Endothelial cell of umbilical vein (primary cell): ENCODE results near the gene OR2T4. TPM values are rescaled to one million over a fixed set of nuclear protein-coding genes. Genes with fewer than 3 reads are reported as not detected.

Experiments
- BruUV-seq: library from RNA; stranded (reverse); fragments of 400-500 nt; replicated peaks from 2 replicates; lab custom pipeline; 2021; lab: Mats Ljungman, UMichigan
- CTCF ChIA-PET: fragments of 300-600, 350-600 bp; sonication (Branson Sonifier 250); formaldehyde crosslinking; loops from one replicate; lab custom pipeline; 2021; ENCODE audit warnings: antibody characterized with exemption, inconsistent platforms; lab: Charles Lee
- POLR2A ChIA-PET: fragments of 300-600, 350-600 bp; sonication (Branson Sonifier 250); formaldehyde crosslinking; loops from one replicate; lab custom pipeline; 2021; ENCODE audit warnings: antibody characterized with exemption, inconsistent platforms; lab: Charles Lee
- DNase-seq: peaks from one replicate; pipeline ENCODE4 v3.0.0-alpha.2; 2011; ENCODE audit warnings: low read depth, low spot score
- FAIRE-seq: peaks from 2 replicates; lab custom pipeline; 2011; peaks lifted over from hg19 to GRCh38; lab: Jason Lieb, UNC
- H2AFZ ChIP-seq: 2 replicates; pipeline ENCODE4 v1.6.0; 2012; ENCODE audit warnings: low read depth, low read length, control low read depth, inconsistent platforms
- H3K27ac ChIP-seq: 2 replicates; pipeline ENCODE4 v1.5.1; 2011; ENCODE audit warnings: low read depth, mild to moderate bottlenecking, control low read depth, low read length, moderate library complexity; ENCODE audit not compliant: insufficient read depth
- H3K27me3 ChIP-seq, 2 experiments: 2 replicates each; pipeline versions ENCODE4 v1.6.0 to v1.6.1; 2011; ENCODE audit warnings: low read length in 2 of 2, mixed read lengths in 1 of 2; ENCODE audit not compliant: control insufficient read depth in 2 of 2, insufficient read depth in 2 of 2
- H3K36me3 ChIP-seq, 2 experiments: 2 replicates in 1 of 2; 3 replicates in 1 of 2; pipeline ENCODE4 v1.5.1; 2011; ENCODE audit warnings: low read length in 2 of 2, mild to moderate bottlenecking in 1 of 2, moderate library complexity in 1 of 2; ENCODE audit not compliant: control insufficient read depth in 2 of 2, insufficient read depth in 2 of 2; ENCODE audit errors: extremely low read depth in 1 of 2
- H3K4me1 ChIP-seq: 3 replicates; pipeline ENCODE4 v1.5.1; 2011; ENCODE audit warnings: mild to moderate bottlenecking, low read length; ENCODE audit not compliant: control insufficient read depth, insufficient read depth; ENCODE audit errors: extremely low read depth
- H3K4me2 ChIP-seq: 2 replicates; pipeline ENCODE4 v1.6.1; 2011; ENCODE audit warnings: low read length, control low read depth, mixed read lengths; ENCODE audit not compliant: insufficient read depth
- H3K4me3 ChIP-seq, 3 experiments: fragments of 200-600 bp in 1 of 3; sonication (generic), shearing (Covaris generic) in 1 of 3; replicated peaks in 1 of 3; 2 replicates each; pipeline ENCODE4 v1.5.1; 2011 to 2016; ENCODE audit warnings: control low read depth in 3 of 3, low read length in 3 of 3, mild to moderate bottlenecking in 2 of 3, inconsistent platforms in 1 of 3, low read depth in 1 of 3, moderate library complexity in 1 of 3; ENCODE audit not compliant: insufficient read depth in 1 of 3
- H3K79me2 ChIP-seq: 2 replicates; pipeline ENCODE4 v1.6.0; 2012; ENCODE audit warnings: low read length, inconsistent platforms; ENCODE audit not compliant: control insufficient read depth, insufficient read depth
- H3K9ac ChIP-seq: replicated peaks from 2 replicates; pipeline ENCODE3; 2011; ENCODE audit warnings: low read length, control low read depth; ENCODE audit not compliant: insufficient read depth; ENCODE audit errors: extremely low read depth
- H3K9me1 ChIP-seq: replicated peaks from 3 replicates; pipeline ENCODE4 v1.6.0; 2011; ENCODE audit warnings: mild to moderate bottlenecking, low read length; ENCODE audit not compliant: control insufficient read depth, insufficient read depth; ENCODE audit errors: extremely low read depth
- H3K9me3 ChIP-seq: replicated peaks from 2 replicates; pipeline ENCODE4 v1.5.1; 2012; ENCODE audit warnings: low read length, inconsistent platforms; ENCODE audit not compliant: control insufficient read depth, insufficient read depth
- H4K20me1 ChIP-seq: replicated peaks from 2 replicates; pipeline ENCODE3; 2011; ENCODE audit warnings: mild to moderate bottlenecking, low read length; ENCODE audit not compliant: control insufficient read depth, insufficient read depth; ENCODE audit errors: extremely low read depth
- CTCF ChIP-seq, 2 donors: IDR thresholded peaks; 1 replicate in 1 of 2; 2 replicates in 1 of 2; pipeline ENCODE4 v1.5.1; 2011; ENCODE audit warnings: low read length in 2 of 2, mild to moderate bottlenecking in 2 of 2, moderate library complexity in 2 of 2, control low read depth in 1 of 2, inconsistent platforms in 1 of 2, low read depth in 1 of 2; ENCODE audit not compliant: insufficient read depth in 1 of 2; ENCODE audit errors: extremely low read depth in 1 of 2
- EZH2 ChIP-seq: IDR thresholded peaks from 2 replicates; pipeline ENCODE4 v1.6.1; 2012; ENCODE audit warnings: borderline replicate concordance, low read depth, mild to moderate bottlenecking, moderate library complexity, low read length, inconsistent platforms; ENCODE audit not compliant: severe bottlenecking
- FOS ChIP-seq: IDR thresholded peaks from 2 replicates; pipeline ENCODE4 v1.6.1; 2011; ENCODE audit warnings: mild to moderate bottlenecking, low read length, moderate library complexity, borderline replicate concordance; ENCODE audit not compliant: insufficient read depth
- GATA2 ChIP-seq: IDR thresholded peaks from 2 replicates; pipeline ENCODE4 v1.7.0; 2011; ENCODE audit warnings: low read depth, mild to moderate bottlenecking, moderate library complexity, mixed read lengths, low read length; ENCODE audit not compliant: insufficient read length, insufficient read depth
- MYC ChIP-seq: IDR thresholded peaks from one replicate; pipeline ENCODE4 v1.6.1; 2011; ENCODE audit warnings: mild to moderate bottlenecking, low read depth, low read length
- POLR2A ChIP-seq: IDR thresholded peaks from 2 replicates; pipeline ENCODE4 v1.6.1; 2012; ENCODE audit warnings: low read depth, mild to moderate bottlenecking, control low read depth, low read length
- dilution Hi-C: fragments of 300-500 bp; cut with MboI; formaldehyde crosslinking; loops from one replicate; pipeline ENCODE4 v1.15.0; 2019; ENCODE audit warnings: low sequenced_read_pairs; ENCODE audit not compliant: extremely low pct_ligation_motif_present
- intact Hi-C: fragments of 100-400 bp; cut with micrococcal nuclease; formaldehyde crosslinking; loops from one replicate; pipeline ENCODE4 v1.10.0; 2022
- polyA plus RNA-seq, 4 experiments: library from polyadenylated mRNA; depleted of rRNA in 3 of 4; stranded (reverse) in 3 of 4; unstranded in 1 of 4; fragments of >200 nt; gene quantifications; 2 replicates each; pipeline versions ENCODE4 v1.2.1 to v1.2.3, GENCODE V29; 2011 to 2012; ENCODE audit warnings: missing spikeins in 1 of 4
- total RNA-seq: library from RNA; stranded (reverse); gene quantifications from 2 replicates; pipeline ENCODE4 v1.2.3, GENCODE V29; 2021
- TF ChIP-seq, protein P1 (sequence below): IDR thresholded peaks from 2 replicates; pipeline ENCODE4 v1.6.1; 2011; ENCODE audit not compliant: insufficient read depth, insufficient read length

OR2T4 gene
- total and polyA plus RNA-seq, 2 donors (not counting 3 experiments of a cell fraction or from before 2014, with no cell fraction given): not detected

GRCh38 chr1:248324468-248324867, 37.0 kb upstream of the OR2T4 start, which contains the start of gene OR2M7:
Gene OR2M7, minus strand, starts transcription at chr1:248324568. Its CDS starts 0 bp downstream, at chr1:248324568.
- DNase-seq (no peak), FAIRE-seq (no peak)
- Histone ChIP-seq H2AFZ (no peak within 1 kb of the TSS), H4K20me1 (no peaks in the 10 kb centered on the region), H3K36me3 (no peaks in the 10 kb centered on the region), H3K9ac (no peak within 1 kb of the TSS), H3K4me3 (no peak within 1 kb of the TSS), H3K27me3 (no peaks in the 10 kb centered on the region), H3K9me1 (no peaks in the 10 kb centered on the region), H3K4me2 (no peak within 1 kb of the TSS), H3K27ac (no peak within 1 kb of the TSS), H3K4me1 (no peaks in the 10 kb centered on the region), H3K9me3 (no peaks in the 10 kb centered on the region), H3K79me2 (no peaks in the 10 kb centered on the region)
- no TSS peak for BruUV-seq
- TF ChIP-seq MYC (no peak), POLR2A (no peak), EZH2 (no peak), GATA2 (no peak), CTCF (IDR thresholded peaks at IDR 0.05; ENCODE audit: extremely low read depth in 1 of 2, insufficient read depth in 1 of 2, low read depth in 1 of 2, low read length in 2 of 2) (no peak), FOS (no peak)
- TF ChIP-seq, protein P1, sequence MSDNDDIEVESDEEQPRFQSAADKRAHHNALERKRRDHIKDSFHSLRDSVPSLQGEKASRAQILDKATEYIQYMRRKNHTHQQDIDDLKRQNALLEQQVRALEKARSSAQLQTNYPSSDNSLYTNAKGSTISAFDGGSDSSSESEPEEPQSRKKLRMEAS: no peak
- dilution Hi-C loops: no loop called here
- CTCF ChIA-PET: no interaction called here
- intact Hi-C loops: no loop called here
- POLR2A ChIA-PET: no interaction called here
